ENCODE results near the gene WNK2.
"Not testable (repeated sequence)": the region's sequence is repeated elsewhere in the genome, so short reads cannot be mapped to it uniquely, and the experiment has no call there.

Gene WNK2

GRCh38 chr9:93326056-93326455 is 142.1 kb downstream of the WNK2 start:
- DNase-seq (ENCODE audit: low read depth in 1 of 2, low spot score in 1 of 2): no peak

- no peak for DNase-seq (ENCODE audit: low read depth in 1 of 2, low spot score in 1 of 2)
These were observed 142.7 kb downstream of the WNK2 start for GRCh38 chr9:93326654-93327053.

- no peak for DNase-seq (ENCODE audit: low read depth in 1 of 2, low spot score in 1 of 2)
These were observed 145.8 kb downstream of the WNK2 start for GRCh38 chr9:93329629-93330280.

GRCh38 chr9:93332317-93332716 is 148.4 kb downstream of the WNK2 start:
- no peak for DNase-seq (ENCODE audit: low read depth in 1 of 2, low spot score in 1 of 2)

- DNase-seq (ENCODE audit: low read depth in 1 of 2, low spot score in 1 of 2): no peak
These were observed 152.8 kb downstream of the WNK2 start for GRCh38 chr9:93336720-93337119.

- DNase-seq (ENCODE audit: low read depth in 1 of 2, low spot score in 1 of 2): not testable (repeated sequence)
These were observed 154.3 kb downstream of the WNK2 start for GRCh38 chr9:93338196-93338595.

GRCh38 chr9:93340091-93340490 is 156.2 kb downstream of the WNK2 start:
- no peak for DNase-seq (ENCODE audit: low read depth in 1 of 2, low spot score in 1 of 2)

GRCh38 chr9:93341820-93342219 is 157.9 kb downstream of the WNK2 start:
- DNase-seq (ENCODE audit: low read depth in 1 of 2, low spot score in 1 of 2): not testable (repeated sequence)

GRCh38 chr9:93342428-93342827 is 158.5 kb downstream of the WNK2 start:
- DNase-seq (ENCODE audit: low read depth in 1 of 2, low spot score in 1 of 2): not testable (repeated sequence)

- DNase-seq (ENCODE audit: low read depth in 1 of 2, low spot score in 1 of 2): no peak
These were observed 159.7 kb downstream of the WNK2 start for GRCh38 chr9:93343663-93344062.

GRCh38 chr9:93345643-93346230 is 161.8 kb downstream of the WNK2 start:
- no peak for DNase-seq (ENCODE audit: low read depth in 1 of 2, low spot score in 1 of 2)

GRCh38 chr9:93346231-93347112 is 162.5 kb downstream of the WNK2 start:
- DNase-seq (ENCODE audit: low read depth in 1 of 2, low spot score in 1 of 2): no peak

GRCh38 chr9:93347371-93347975 is 163.5 kb downstream of the WNK2 start:
- DNase-seq (ENCODE audit: low read depth in 1 of 2, low spot score in 1 of 2): not testable (repeated sequence)

GRCh38 chr9:93353413-93354310 is 169.7 kb downstream of the WNK2 start:
- not testable (repeated sequence) for DNase-seq (ENCODE audit: low read depth in 1 of 2, low spot score in 1 of 2)

GRCh38 chr9:93354451-93354850 is 170.5 kb downstream of the WNK2 start:
- no peak for DNase-seq (ENCODE audit: low read depth in 1 of 2, low spot score in 1 of 2)

- DNase-seq (ENCODE audit: low read depth in 1 of 2, low spot score in 1 of 2): no peak
These were observed 171.9 kb downstream of the WNK2 start for GRCh38 chr9:93355827-93356226.

- no peak for DNase-seq (ENCODE audit: low read depth in 1 of 2, low spot score in 1 of 2)
These were observed 173.7 kb downstream of the WNK2 start for GRCh38 chr9:93357649-93358048.

- DNase-seq (ENCODE audit: low read depth in 1 of 2, low spot score in 1 of 2): not testable (repeated sequence)
These were observed 176.0 kb downstream of the WNK2 start for GRCh38 chr9:93359907-93360306.

- DNase-seq (ENCODE audit: low read depth in 1 of 2, low spot score in 1 of 2): no peak
These were observed 178.1 kb downstream of the WNK2 start for GRCh38 chr9:93361995-93362394.

GRCh38 chr9:93364734-93365426 is 180.9 kb downstream of the WNK2 start:
- DNase-seq (ENCODE audit: low read depth in 1 of 2, low spot score in 1 of 2): no peak
